Endothelial cell of umbilical vein (primary cell): Measurements from ENCODE around the gene GEMIN5. TPM values are rescaled to one million over a fixed set of nuclear protein-coding genes. Genes with fewer than 3 reads are reported as not detected.

Experiments
- BruUV-seq: library from RNA; stranded (reverse); fragments of 400-500 nt; replicated peaks from 2 replicates; lab custom pipeline; 2021; lab: Mats Ljungman, UMichigan
- CTCF ChIA-PET: fragments of 300-600, 350-600 bp; sonication (Branson Sonifier 250); formaldehyde crosslinking; loops from one replicate; lab custom pipeline; 2021; ENCODE audit warnings: antibody characterized with exemption, inconsistent platforms; lab: Charles Lee
- POLR2A ChIA-PET: fragments of 300-600, 350-600 bp; sonication (Branson Sonifier 250); formaldehyde crosslinking; loops from one replicate; lab custom pipeline; 2021; ENCODE audit warnings: antibody characterized with exemption, inconsistent platforms; lab: Charles Lee
- DNase-seq: peaks from one replicate; pipeline ENCODE4 v3.0.0-alpha.2; 2011; ENCODE audit warnings: low read depth, low spot score
- FAIRE-seq: peaks from 2 replicates; lab custom pipeline; 2011; peaks lifted over from hg19 to GRCh38; lab: Jason Lieb, UNC
- H2AFZ ChIP-seq: 2 replicates; pipeline ENCODE4 v1.6.0; 2012; ENCODE audit warnings: low read depth, low read length, control low read depth, inconsistent platforms
- H3K27ac ChIP-seq: 2 replicates; pipeline ENCODE4 v1.5.1; 2011; ENCODE audit warnings: low read depth, mild to moderate bottlenecking, control low read depth, low read length, moderate library complexity; ENCODE audit not compliant: insufficient read depth
- H3K27me3 ChIP-seq, 2 experiments: 2 replicates each; pipeline versions ENCODE4 v1.6.0 to v1.6.1; 2011; ENCODE audit warnings: low read length in 2 of 2, mixed read lengths in 1 of 2; ENCODE audit not compliant: control insufficient read depth in 2 of 2, insufficient read depth in 2 of 2
- H3K36me3 ChIP-seq, 2 experiments: 2 replicates in 1 of 2; 3 replicates in 1 of 2; pipeline ENCODE4 v1.5.1; 2011; ENCODE audit warnings: low read length in 2 of 2, mild to moderate bottlenecking in 1 of 2, moderate library complexity in 1 of 2; ENCODE audit not compliant: control insufficient read depth in 2 of 2, insufficient read depth in 2 of 2; ENCODE audit errors: extremely low read depth in 1 of 2
- H3K4me1 ChIP-seq: 3 replicates; pipeline ENCODE4 v1.5.1; 2011; ENCODE audit warnings: mild to moderate bottlenecking, low read length; ENCODE audit not compliant: control insufficient read depth, insufficient read depth; ENCODE audit errors: extremely low read depth
- H3K4me2 ChIP-seq: 2 replicates; pipeline ENCODE4 v1.6.1; 2011; ENCODE audit warnings: low read length, control low read depth, mixed read lengths; ENCODE audit not compliant: insufficient read depth
- H3K4me3 ChIP-seq, 3 experiments: fragments of 200-600 bp in 1 of 3; sonication (generic), shearing (Covaris generic) in 1 of 3; replicated peaks in 1 of 3; 2 replicates each; pipeline ENCODE4 v1.5.1; 2011 to 2016; ENCODE audit warnings: control low read depth in 3 of 3, low read length in 3 of 3, mild to moderate bottlenecking in 2 of 3, inconsistent platforms in 1 of 3, low read depth in 1 of 3, moderate library complexity in 1 of 3; ENCODE audit not compliant: insufficient read depth in 1 of 3
- H3K79me2 ChIP-seq: 2 replicates; pipeline ENCODE4 v1.6.0; 2012; ENCODE audit warnings: low read length, inconsistent platforms; ENCODE audit not compliant: control insufficient read depth, insufficient read depth
- H3K9ac ChIP-seq: replicated peaks from 2 replicates; pipeline ENCODE3; 2011; ENCODE audit warnings: low read length, control low read depth; ENCODE audit not compliant: insufficient read depth; ENCODE audit errors: extremely low read depth
- H3K9me1 ChIP-seq: replicated peaks from 3 replicates; pipeline ENCODE4 v1.6.0; 2011; ENCODE audit warnings: mild to moderate bottlenecking, low read length; ENCODE audit not compliant: control insufficient read depth, insufficient read depth; ENCODE audit errors: extremely low read depth
- H3K9me3 ChIP-seq: replicated peaks from 2 replicates; pipeline ENCODE4 v1.5.1; 2012; ENCODE audit warnings: low read length, inconsistent platforms; ENCODE audit not compliant: control insufficient read depth, insufficient read depth
- H4K20me1 ChIP-seq: replicated peaks from 2 replicates; pipeline ENCODE3; 2011; ENCODE audit warnings: mild to moderate bottlenecking, low read length; ENCODE audit not compliant: control insufficient read depth, insufficient read depth; ENCODE audit errors: extremely low read depth
- CTCF ChIP-seq, 2 donors: IDR thresholded peaks; 1 replicate in 1 of 2; 2 replicates in 1 of 2; pipeline ENCODE4 v1.5.1; 2011; ENCODE audit warnings: low read length in 2 of 2, mild to moderate bottlenecking in 2 of 2, moderate library complexity in 2 of 2, control low read depth in 1 of 2, inconsistent platforms in 1 of 2, low read depth in 1 of 2; ENCODE audit not compliant: insufficient read depth in 1 of 2; ENCODE audit errors: extremely low read depth in 1 of 2
- EZH2 ChIP-seq: IDR thresholded peaks from 2 replicates; pipeline ENCODE4 v1.6.1; 2012; ENCODE audit warnings: borderline replicate concordance, low read depth, mild to moderate bottlenecking, moderate library complexity, low read length, inconsistent platforms; ENCODE audit not compliant: severe bottlenecking
- FOS ChIP-seq: IDR thresholded peaks from 2 replicates; pipeline ENCODE4 v1.6.1; 2011; ENCODE audit warnings: mild to moderate bottlenecking, low read length, moderate library complexity, borderline replicate concordance; ENCODE audit not compliant: insufficient read depth
- GATA2 ChIP-seq: IDR thresholded peaks from 2 replicates; pipeline ENCODE4 v1.7.0; 2011; ENCODE audit warnings: low read depth, mild to moderate bottlenecking, moderate library complexity, mixed read lengths, low read length; ENCODE audit not compliant: insufficient read length, insufficient read depth
- JUN ChIP-seq: IDR thresholded peaks from 2 replicates; pipeline ENCODE4 v1.6.1; 2011; ENCODE audit warnings: borderline replicate concordance, low read depth; ENCODE audit not compliant: insufficient read length, insufficient read depth
- MAX ChIP-seq: IDR thresholded peaks from 2 replicates; pipeline ENCODE4 v1.6.1; 2011; ENCODE audit not compliant: insufficient read depth, insufficient read length
- MYC ChIP-seq: IDR thresholded peaks from one replicate; pipeline ENCODE4 v1.6.1; 2011; ENCODE audit warnings: mild to moderate bottlenecking, low read depth, low read length
- POLR2A ChIP-seq: IDR thresholded peaks from 2 replicates; pipeline ENCODE4 v1.6.1; 2012; ENCODE audit warnings: low read depth, mild to moderate bottlenecking, control low read depth, low read length
- POLR2AphosphoS5 ChIP-seq: IDR thresholded peaks from 2 replicates; pipeline ENCODE4 v1.6.1; 2012; ENCODE audit warnings: low read depth, mild to moderate bottlenecking, control low read depth, low read length, moderate library complexity; ENCODE audit not compliant: insufficient read depth
- dilution Hi-C: fragments of 300-500 bp; cut with MboI; formaldehyde crosslinking; loops from one replicate; pipeline ENCODE4 v1.15.0; 2019; ENCODE audit warnings: low sequenced_read_pairs; ENCODE audit not compliant: extremely low pct_ligation_motif_present
- intact Hi-C: fragments of 100-400 bp; cut with micrococcal nuclease; formaldehyde crosslinking; loops from one replicate; pipeline ENCODE4 v1.10.0; 2022
- polyA plus RNA-seq, 4 experiments: library from polyadenylated mRNA; depleted of rRNA in 3 of 4; stranded (reverse) in 3 of 4; unstranded in 1 of 4; fragments of >200 nt; gene quantifications; 2 replicates each; pipeline versions ENCODE4 v1.2.1 to v1.2.3, GENCODE V29; 2011 to 2012; ENCODE audit warnings: missing spikeins in 1 of 4
- total RNA-seq: library from RNA; stranded (reverse); gene quantifications from 2 replicates; pipeline ENCODE4 v1.2.3, GENCODE V29; 2021

GEMIN5 gene
- total and polyA plus RNA-seq, 2 donors (not counting 3 experiments of a cell fraction or from before 2014, with no cell fraction given): 7.2 to 23.1 TPM

- no peaks in the 10 kb centered on the region for H3K79me2 ChIP-seq
- peaks cover 3% of the 10 kb centered on the region for H3K4me1 ChIP-seq
- no TSS peak for BruUV-seq
- H3K9ac ChIP-seq: no peak overlapping the region
- ChIA-PET CTCF (interaction anchor here (0.6 to 1.3 kb wide), 3 partner anchors 12 to 238 kb away, joined by 3 read pairs; no protein-coding TSS in a partner anchor), POLR2A (no interaction called here)
- dilution Hi-C loops: no loop called here
- no peak overlapping the region for H3K4me3 ChIP-seq
- H2AFZ ChIP-seq: no peak overlapping the region
- H3K27me3 ChIP-seq: no peaks in the 10 kb centered on the region
- H3K27ac ChIP-seq: no peak overlapping the region
- FAIRE-seq: peak; percentile 74
- intact Hi-C loops: no loop called here
- DNase-seq: peak; percentile 13
- H3K9me1 ChIP-seq: no peaks in the 10 kb centered on the region
- H3K9me3 ChIP-seq: no peaks in the 10 kb centered on the region
- no peak overlapping the region for H3K4me2 ChIP-seq
- no peak for TF ChIP-seq FOS
- TF ChIP-seq EZH2: no peak
- H4K20me1 ChIP-seq: no peaks in the 10 kb centered on the region
- peaks cover 19 to 33% of the 10 kb centered on the region in 2 experiments for H3K36me3 ChIP-seq
Observed at GRCh38 chr5:154892369-154892771, 45.6 kb downstream of the GEMIN5 start.

GRCh38 chr5:154885439-154885838 is 52.6 kb downstream of the GEMIN5 start:
- no TSS peak for BruUV-seq
- Histone ChIP-seq H3K4me2 (no peak overlapping the region), H3K4me1 (peaks cover 7% of the 10 kb centered on the region), H3K79me2 (no peaks in the 10 kb centered on the region), H2AFZ (no peak overlapping the region), H3K36me3 (peaks cover 21 to 24% of the 10 kb centered on the region in 2 experiments), H3K9me3 (peaks cover 9% of the 10 kb centered on the region), H3K9ac (no peak overlapping the region), H3K27ac (no peak overlapping the region), H3K9me1 (no peaks in the 10 kb centered on the region), H4K20me1 (no peaks in the 10 kb centered on the region), H3K4me3 (no peak overlapping the region), H3K27me3 (no peaks in the 10 kb centered on the region)
- intact Hi-C loops (no loop called here), dilution Hi-C loops (no loop called here)
- CTCF ChIA-PET: no interaction called here
- no peak for DNase-seq
- TF ChIP-seq MYC: no peak
- no peak for TF ChIP-seq POLR2AphosphoS5
- no peak for TF ChIP-seq POLR2A
- no peak for TF ChIP-seq MAX
- no peak for TF ChIP-seq FOS
- TF ChIP-seq EZH2: no peak
- TF ChIP-seq GATA2: no peak
- TF ChIP-seq CTCF (IDR thresholded peaks at IDR 0.05; ENCODE audit: extremely low read depth in 1 of 2, insufficient read depth in 1 of 2, low read depth in 1 of 2, low read length in 2 of 2): no peak
- TF ChIP-seq JUN: no peak
- no peak for FAIRE-seq
- POLR2A ChIA-PET: no interaction called here
